ENCODE results near the gene APOBEC3F.

APOBEC3F gene

DNA sequence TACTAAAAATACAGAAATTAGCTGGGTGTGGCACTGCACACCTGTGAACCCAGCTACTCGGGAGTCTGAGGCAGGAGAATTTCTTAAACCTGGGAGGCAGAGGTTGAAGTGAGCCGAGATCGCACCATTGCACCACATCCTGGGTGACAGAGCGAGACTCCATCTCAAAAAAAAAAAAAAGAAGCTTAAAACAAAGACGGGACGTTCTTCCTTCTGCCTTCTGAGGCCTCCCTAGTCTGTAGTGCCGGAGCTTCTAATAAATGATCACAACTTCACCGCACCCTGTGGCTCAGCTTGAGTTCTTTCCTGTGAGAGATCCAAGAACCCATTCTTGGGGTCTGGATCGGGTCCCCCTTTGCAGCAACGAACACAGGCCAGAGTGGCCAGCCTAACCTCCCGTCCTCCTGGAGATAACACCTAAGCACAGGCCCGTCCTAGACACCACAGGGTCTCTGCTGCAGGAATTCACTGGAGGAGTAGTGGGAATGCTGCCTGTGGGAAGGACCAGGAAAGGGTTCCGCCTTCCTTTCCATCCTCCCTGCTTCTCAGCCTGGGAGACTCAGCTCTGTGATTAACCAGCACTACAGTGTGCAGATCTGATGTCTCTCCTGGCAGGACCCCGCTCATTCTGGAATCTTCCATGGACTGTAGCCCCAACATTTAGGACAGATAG lies 54.2 kb downstream of the APOBEC3F start:
- DNase-seq (ENCODE audit: low read depth): no peak

GRCh38 chr22:39095971-39096370 lies 55.3 kb downstream of the APOBEC3F start:
- no peak for DNase-seq (ENCODE audit: low read depth)

DNA sequence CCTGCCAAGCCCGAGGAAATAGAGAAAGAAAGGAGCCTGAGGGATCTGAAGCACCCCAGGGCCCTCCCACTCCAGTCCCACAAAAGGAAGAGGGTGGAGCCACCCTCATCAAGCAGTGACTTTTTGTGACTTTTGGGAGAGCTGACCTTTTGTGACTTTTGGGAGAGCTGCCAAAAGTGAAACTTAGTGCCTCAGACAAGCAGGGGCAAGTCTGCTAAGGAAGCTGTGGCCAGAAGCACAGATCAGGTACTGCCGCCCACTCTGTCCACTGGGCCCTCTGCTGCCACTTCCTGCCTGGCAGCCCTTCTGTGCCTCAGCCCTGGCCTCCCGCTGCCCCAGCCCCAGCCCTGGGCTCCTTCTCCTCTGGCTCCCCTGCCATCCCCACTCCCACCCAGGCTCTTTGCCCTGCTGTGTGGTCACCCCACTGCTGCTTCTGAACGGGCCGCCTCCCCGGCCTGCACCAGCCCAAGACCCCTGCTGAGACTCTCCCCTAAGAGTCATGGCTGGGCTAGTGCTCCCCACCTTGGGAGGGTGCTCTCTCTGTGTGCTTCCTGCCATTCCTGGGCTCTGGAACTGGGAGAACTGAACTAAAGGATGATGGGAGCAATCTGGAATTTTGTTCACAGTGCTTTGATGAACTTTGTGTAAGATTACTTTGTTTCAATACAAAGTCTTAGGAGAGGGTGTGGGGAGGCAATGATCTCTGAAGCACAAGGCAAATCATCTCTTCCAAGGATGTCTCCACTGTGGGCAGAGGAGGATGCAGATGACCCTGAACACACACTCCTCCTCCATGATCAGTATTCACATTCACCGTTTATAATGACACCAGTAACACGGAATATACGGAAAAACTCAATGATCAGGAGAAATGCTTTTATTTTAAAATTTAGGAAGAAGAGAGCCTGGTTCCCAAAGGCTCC lies 56.7 kb downstream of the APOBEC3F start, which contains the start of gene APOBEC3H:
Gene APOBEC3H (plus strand): TSS at position 147 of the 923 bp plus-strand sequence. CDS start 3,035 bp downstream, outside the sequence.
- no peak for DNase-seq (ENCODE audit: low read depth)

DNA sequence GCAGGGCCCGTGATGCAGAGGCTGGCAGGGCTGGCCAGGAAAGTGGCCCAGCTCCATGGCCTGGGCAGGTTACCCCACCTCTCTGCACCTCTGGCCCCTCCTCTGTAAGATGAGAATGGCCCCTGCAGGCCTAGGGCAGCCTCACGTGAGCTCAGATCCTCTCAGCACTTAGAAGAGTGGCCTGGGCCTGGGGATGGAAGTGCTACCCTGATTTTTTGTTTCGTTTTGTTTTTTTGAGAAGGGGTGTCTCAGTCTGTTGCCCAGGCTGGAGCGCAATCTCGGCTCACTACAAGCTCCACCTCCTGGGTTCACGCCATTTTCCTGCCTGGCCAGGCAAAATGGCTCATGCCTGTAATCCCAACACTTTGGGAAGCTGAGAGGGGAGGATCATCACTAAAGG lies 57.4 kb downstream of the APOBEC3F start:
- DNase-seq (ENCODE audit: low read depth): no peak

GRCh38 chr22:39098576-39098975 lies 57.9 kb downstream of the APOBEC3F start:
- DNase-seq (ENCODE audit: low read depth): no peak

DNA sequence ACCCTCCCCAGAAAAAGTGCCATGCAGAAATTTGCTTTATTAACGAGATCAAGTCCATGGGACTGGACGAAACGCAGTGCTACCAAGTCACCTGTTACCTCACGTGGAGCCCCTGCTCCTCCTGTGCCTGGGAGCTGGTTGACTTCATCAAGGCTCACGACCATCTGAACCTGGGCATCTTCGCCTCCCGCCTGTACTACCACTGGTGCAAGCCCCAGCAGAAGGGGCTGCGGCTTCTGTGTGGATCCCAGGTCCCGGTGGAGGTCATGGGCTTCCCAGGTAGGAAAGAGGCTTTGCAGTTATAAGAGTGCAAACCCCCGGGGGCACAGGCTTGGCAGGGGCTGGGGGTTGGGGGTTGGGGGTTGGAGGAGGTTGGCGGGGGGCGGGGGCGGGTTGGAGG lies 60.6 kb downstream of the APOBEC3F start:
- no peak for DNase-seq (ENCODE audit: low read depth)

DNA sequence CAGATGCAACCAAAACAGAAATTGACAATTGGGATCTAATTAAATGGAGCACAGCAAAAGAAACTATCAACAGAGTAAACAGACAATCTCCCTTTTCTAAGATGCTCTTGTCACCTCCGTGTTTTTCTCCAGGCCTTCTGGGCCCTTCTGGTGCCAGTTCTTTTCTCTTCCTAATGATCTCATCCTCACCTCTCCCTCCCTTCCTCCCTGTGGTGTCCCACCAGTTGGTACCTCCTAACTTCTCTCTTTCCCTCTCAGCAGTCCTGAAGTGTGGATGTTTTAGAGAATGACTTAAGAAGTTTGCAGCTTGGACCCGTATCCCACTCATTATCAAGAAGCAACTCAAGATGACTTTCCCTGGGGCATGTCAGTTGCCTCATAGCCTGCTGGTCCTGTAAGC lies 62.8 kb downstream of the APOBEC3F start:
- no peak for DNase-seq (ENCODE audit: low read depth)
